HK-2 (cell line): Measurements from ENCODE around the gene LHX2.

ENCODE experiments used
- DNase-seq: peaks from one replicate; pipeline ENCODE4 v3.0.0-alpha.2; 2018; ENCODE audit not compliant: unreplicated experiment

The LHX2 gene

DNA sequence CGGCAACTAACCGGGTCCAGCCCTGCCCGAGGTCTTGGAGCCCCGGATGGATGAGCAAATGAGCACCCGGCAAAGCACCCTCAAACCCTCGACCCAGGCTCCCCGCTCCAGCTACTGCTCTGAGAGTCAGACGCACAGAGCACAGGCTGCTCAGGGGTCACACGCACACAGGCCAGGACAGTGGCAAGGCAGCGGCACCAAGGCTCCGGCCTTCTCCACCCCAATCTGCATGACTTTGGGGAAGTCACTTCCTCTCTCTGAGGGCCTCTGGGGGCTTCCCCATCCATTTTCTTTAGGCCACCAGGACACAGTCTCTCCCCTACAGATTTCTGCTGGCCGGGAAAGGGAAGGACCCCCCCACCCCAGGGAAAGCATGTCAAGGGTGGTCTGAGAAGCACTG is 18.0 kb downstream of the LHX2 start:
- no peak for DNase-seq

DNA sequence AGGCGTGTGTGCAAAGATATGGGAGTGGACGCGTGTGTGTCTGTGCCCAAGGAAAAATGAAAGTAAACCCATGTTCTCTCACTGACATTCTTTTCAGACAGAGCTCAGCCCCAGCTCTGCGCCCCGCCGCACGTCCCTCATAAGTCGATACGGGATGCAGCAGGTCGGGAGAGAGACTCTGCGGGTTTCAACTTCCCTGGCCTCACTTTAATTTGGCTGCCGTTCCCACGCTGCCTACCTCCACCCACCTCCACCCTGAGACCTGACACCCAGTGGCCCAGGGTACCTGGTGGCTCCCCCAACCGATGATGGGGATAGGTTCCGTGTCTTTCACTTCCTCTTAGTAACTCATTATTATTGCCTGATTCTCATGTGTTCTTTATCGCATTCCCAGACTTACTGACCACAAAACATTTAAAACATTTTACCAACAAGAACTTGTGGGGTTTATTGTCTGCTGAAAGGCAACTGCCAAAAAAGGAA is 19.4 kb downstream of the LHX2 start:
- no peak for DNase-seq

DNA sequence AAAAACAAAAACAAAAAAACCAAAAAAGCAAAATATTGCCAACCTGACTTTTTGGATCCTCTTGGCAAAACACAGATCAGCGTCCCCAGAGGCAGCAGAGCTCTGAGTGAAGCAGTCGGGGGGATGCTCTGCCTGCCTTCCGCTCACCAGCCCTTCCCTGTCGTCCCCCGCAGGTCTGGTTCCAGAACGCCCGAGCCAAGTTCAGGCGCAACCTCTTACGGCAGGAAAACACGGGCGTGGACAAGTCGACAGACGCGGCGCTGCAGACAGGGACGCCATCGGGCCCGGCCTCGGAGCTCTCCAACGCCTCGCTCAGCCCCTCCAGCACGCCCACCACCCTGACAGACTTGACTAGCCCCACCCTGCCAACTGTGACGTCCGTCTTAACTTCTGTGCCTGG is 20.7 kb downstream of the LHX2 start:
- DNase-seq = no peak

DNA sequence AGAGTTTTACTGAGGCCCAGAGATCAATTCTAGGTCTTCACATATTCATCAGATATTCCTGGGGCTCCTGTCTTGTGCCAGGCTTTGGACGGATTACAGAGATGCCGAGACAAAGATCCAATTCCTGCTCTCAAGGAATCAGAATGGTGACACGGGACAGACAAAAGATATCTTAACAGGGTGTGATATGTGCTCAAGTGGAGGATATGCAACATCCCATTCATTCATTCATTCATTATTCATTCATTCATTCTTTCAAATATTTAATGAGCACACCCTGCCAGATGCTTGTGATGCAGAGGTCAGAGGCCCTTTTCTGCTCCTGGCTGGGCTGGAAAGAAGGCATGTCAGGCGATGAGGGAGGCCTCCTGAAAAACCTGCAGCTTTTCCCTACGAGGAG is 21.8 kb downstream of the LHX2 start:
- DNase-seq = no peak

DNA sequence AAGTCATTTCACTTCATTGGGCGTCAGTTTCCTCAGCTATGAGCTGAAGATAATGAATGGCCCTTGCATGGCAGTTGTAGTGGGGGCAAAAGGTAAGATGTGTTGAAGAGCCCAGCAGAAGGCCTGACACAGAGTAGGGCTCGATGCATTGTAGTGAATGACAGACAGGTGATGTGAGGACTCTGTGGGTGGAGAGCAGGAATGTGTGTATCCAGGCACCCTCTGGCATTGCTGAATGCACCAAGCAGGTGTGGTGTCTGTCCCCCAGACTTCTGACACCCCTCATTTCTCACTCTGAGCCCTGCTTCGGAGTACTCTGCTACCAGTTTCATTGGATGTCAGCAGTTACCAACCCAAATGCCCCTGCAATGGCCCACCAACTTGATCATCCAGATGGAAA is 22.4 kb downstream of the LHX2 start:
- DNase-seq = no peak

DNA sequence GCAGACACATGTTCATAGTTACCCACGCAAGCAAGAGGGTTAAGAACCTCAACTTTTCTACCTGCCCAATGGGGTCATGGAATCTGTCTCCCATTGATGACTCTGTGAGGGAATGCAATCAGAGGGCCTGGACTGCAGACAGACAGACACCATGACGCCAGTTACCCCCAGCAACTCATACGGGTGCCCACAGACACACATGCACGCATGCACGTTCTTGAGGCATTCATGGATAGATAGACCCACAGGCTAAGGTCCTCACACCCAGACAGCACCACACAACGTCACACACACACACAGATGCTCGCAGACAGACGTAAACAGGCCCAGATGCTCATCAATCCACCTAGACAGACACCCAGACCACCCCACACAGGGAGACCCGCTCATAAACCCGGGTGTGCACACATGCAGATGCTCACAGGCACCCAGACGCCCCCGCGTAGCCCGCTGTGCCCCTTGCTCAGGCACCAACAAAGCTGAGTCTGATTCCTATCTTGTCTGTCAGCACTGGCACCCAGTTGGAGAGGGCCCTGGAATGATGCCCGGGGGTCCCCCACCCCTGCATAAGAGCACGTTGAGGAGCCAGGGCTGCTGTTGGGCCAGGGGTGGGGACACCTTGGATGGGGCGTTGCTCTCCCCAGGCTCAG is 23.6 kb downstream of the LHX2 start:
- no peak for DNase-seq

DNA sequence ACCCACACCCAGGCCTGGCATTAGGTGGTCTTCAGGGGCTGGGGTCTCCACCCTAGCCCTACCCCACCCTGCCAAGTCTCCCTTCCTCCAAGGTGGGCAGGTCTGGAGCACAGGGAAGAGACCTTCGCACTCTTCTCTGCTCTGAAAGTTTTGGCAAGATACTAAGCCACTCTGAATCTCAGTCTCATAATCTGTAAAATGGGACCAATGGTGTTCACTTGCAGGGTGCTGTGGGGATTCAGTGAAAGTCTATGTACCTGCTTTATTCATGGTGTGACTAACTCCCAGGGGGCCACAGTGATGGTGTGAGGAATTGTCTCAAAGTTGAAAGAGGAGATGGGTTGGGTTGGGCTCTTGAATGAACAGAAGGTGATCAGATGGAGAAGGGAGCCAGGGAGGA is 25.0 kb downstream of the LHX2 start:
- no peak for DNase-seq

DNA sequence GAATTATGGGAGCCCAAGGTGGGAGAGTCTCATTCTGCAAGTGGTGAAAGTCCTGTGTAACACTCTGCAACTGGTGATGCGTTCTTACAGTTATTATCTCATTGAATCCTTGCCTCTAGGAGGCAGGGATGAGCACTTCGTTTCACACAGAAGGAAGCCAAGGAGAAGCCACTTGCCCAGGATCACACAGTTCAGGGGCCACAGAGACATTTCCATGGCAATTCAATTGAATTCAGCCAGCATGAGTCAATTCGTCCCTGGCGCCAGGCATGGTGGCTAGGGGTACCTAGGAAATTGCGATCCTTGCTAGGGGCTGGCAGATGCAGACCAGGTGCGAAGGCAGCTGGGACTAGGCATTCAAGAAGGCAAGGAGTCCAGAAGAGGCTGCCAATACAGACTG is 26.2 kb downstream of the LHX2 start:
- DNase-seq = no peak

DNA sequence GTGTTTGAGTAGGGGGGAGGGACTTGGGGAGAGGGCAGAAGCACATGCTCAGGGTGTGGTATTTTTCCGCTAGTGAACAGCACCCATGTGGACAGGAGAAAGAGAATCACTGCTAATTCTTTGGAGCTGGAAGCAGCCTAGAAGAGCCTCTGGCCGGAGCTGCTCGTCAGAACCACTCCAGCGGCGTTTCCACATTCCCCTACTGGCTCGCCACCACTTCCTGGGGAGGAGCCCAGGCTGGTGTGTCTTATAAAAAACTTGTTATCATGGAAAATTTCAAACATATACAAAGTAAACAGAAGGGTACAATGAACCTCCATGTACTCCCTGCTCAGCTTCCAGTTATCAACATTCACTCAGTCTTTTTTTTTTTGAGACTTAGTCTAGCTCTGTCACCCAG is 26.7 kb downstream of the LHX2 start:
- no peak for DNase-seq

DNA sequence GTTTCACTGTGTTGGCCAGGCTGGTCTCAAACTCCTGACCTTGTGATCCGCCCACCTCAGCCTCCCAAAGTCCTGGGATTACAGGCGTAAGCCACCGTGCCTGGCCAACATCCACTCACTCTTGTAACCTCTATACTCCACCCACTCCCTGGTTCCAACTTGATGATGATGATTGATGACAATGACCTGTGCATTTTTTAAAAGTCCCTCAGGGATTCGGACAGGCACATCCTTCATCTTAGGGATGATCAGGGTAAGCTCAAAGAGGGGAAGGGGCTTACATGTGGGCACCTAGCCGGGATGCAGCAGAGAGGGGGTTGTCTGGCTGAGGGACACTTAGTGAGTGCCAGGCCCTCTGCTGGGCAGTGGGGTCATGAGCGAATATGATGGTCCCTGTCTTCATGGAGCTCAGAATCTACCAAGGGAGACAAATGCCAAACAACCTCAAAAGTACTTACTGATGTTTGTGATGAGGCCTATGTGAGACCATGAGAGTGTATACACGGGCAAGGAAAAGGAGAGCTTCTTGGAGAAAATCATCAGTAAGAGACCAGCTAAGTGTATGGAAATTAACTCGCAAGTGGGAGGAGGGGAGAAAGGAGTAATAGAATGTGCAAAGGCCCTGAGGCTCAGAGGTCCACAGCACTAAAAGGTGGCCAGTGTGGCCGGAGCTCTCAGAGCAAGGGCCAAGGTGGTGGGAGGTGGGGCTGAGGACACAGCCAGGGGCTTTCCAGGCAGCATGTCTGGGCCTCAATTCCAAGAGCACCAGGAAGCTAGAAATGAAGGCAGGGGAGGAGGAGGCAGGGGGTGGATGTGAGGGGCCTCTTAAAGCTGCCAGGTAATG is 27.4 kb downstream of the LHX2 start:
- DNase-seq = no peak

DNA sequence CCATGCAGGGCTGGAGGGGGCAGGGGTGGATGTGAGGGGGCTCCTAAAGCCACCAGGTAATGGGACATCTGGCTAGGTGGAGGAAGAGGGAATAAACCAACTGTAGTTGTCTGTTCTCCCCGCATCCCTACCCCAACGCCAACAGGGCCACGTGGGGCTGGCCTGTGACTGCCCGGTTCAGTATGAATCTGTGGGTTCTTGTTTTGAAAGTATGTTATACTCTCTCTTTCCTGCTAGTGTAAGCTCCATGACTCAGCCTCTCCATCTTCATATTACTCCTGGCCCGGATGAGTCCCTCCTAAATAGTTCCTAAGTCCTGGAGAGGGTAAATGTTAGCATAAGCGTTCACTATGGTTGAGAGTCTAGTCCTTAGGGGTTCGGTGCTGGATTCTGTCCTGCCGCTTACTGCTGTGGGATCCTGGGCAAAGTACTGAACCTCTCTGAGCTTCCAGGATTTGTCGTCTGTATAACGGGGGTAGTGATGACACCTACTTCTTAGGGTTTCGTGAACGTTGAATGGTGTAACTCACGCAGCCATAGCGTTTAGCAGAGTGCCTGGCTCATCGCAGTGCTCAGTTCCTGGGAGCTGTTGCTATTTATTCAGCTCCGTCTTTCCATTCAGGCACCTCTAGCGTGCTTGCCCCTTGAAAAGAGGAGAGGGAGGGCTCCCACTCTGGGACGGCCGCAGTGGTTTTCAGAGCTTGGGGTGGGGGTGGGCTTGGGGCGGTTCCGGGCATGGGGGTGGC is 28.8 kb downstream of the LHX2 start:
- DNase-seq = no peak

DNA sequence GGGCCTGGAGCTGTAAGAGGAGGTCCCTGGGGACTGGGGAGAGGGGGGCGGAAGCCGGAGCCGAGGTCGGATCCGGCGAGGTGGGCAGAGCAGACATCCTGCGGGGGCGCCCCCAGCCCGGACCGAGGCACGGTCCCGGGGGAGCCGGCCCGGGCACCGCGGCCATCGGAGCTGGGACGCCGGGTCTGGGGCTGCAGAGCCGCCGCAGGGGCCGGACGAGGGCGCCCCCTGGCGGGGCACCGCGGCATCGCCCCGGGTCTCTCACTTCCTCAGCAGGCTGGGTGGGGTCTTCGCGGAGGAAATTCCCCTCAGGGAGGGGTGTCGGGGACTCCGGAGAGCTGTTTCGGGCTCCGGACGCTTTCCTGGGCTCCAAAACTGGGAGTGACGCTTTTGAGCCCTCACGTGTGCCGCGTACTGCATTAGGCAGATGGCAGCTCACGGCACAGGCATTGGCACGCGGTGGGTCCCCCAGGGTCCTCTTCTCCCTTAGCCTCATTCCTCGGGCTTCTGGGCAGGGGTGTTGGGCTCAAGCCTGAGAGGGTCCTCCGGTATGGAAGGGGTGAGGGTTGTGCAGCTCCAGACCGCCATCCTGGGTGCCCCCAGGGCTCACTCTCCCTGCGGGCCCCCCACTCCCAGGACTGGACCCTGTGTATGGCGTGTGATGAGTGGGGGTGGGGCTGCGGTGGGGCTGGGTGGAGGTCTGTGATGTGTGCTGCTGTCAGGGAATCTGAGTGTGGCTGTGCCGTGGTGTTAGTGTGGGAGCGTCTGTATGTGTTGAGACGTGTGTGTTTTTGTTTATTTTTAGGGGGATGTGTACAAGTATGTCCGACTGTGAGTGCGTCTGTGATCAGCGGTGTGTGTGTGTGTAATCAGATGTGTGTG is 29.6 kb downstream of the LHX2 start:
- DNase-seq = peak; percentile 41

DNA sequence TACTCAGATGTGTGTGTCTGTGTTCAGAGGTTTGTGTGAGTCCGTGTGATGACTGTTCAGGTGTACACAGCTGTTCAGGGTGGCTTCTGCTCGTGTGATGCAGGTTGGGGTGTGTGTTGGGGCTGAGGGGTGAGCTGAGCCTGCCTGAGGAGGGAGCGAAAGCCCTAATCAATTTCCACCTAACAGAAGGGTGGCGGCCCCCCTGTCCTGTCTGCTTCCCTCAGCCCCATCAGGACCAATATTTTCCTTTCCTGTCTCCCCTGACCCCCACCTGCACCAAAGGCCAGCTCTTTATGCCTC is 30.2 kb downstream of the LHX2 start:
- DNase-seq = no peak

DNA sequence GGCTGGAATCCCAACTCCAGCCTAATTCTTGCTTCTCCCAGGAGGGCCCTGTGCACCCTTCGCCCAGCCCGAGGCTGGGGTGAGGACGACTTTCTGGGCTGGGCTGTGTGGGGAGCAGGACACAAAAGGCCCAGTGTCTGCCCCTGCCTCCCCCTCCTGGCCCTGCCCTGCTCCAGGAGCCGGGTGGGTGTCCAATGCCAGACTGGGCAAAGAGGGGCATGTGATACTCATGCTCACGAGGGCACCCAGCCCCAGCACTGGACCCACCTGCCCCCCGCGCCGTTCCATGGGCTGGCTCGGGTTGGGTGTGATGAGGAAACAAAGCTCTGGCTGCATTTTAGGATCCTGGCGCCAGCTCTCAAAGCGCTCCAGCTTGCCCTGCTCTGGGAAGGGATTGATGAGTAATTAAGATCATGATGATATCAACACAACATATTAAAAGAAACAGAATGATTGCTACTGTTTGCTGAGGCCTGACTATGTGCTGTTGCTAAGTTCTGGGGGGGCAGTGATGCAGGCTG is 30.7 kb downstream of the LHX2 start:
- no peak for DNase-seq

DNA sequence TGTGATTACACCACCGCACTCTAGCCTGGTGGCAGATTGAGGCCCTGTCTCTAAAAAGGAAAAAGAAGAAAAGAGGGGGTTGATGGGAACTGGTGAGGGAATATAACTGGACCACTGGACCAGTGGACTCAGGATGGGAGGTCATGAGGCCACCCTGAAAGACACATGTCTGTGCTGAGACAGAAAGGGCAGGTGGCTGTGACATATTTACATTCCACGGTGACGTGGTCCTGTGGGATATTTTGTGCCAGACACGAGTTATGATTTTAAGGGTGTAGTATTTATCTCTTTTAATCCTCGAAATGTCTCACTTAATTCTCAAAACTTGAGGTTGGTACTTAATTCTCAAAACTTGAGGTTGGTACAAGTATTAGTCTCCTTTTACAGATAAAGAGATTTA is 32.9 kb downstream of the LHX2 start:
- no peak for DNase-seq

DNA sequence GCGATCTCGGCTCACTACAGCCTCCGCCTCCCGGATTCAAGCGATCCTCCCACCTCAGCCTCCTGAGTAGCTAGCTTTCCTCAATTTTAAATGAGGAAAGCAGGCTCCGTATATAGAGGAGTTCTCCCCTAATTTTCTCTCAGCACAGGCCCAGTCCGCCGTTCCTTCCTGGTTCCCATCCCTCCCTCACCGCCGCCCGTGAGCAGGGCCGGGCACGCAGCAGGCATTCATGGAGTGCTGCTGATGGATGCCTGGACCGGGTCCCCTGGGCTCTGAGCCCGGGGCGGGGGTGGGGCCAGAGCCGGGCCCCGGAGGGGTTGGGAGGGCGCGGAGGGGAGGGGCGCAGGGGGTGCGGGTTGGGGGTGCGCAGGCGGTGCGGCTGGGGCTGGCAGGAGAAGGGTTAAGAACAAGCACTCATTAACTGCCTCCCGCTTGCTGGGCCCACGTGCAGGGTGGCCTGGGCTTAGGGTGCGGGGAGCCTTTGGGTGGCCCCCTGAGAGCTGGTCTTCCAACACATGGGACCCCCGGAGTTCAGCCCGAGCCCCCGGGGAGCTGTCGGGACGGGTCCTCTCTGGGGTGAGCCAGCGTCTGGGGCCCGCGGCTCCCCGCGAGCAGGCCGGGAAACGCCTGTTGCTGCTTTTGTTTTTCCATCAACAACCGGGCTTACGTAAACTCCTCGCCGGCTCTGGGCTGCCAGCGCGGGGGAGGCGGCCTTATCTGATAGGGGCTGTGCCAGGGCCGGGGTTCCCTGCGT is 33.7 kb downstream of the LHX2 start:
- no peak for DNase-seq

DNA sequence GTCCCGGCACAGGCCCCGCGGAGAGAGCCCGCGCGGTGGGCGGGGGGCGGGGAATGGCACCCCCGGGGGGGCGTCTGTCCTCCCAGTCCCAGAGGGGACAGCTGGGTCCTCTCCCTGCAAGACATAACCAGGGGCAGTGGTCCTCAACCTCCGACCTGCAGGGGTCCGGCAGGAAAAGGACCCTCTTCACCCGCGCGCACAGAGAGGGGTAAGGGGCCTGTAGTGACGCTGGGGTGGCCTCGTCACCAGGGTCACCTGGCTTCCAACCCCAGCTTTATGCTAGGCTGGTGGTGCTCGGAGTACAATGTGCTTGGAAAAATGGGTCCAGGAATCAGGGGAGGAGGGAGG is 34.2 kb downstream of the LHX2 start:
- DNase-seq = no peak

DNA sequence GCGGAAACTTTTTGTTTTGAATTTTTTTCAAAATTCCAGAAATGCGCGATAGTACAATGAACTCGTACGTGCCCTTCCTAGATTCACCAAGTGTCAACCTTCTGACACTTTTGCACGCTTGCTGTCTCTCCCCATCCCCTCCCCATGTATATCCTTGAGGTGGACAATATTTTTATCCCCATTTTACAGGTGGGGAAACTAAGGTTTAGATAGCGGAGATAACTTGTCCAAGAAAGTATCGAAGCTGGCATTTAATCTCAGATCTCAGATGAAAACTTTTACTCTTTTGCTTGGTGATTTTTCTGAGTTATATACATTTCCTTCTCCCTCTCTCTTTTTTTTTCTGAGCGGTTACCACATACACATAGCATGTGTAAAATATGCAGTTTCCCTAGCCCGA is 34.6 kb downstream of the LHX2 start:
- no peak for DNase-seq

DNA sequence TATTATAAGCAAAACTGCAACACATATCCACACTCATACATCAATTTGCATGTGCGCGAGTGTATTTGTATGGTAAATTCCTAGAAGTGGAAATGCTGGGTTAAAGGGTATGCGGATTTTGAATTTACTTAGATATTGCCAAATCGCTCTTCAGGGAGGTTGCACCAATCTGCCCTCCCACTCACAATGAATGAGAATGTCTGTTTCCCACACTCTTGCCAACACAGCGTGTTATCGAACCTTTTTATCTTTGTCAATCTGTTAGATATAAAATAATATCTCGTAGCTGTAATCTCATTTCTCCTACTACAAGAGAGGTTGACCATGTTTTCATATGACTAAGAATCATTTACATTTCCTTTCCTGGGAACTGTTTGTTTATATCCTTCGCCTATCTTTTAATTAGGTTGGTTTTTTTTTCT is 35.7 kb downstream of the LHX2 start:
- DNase-seq = no peak

DNA sequence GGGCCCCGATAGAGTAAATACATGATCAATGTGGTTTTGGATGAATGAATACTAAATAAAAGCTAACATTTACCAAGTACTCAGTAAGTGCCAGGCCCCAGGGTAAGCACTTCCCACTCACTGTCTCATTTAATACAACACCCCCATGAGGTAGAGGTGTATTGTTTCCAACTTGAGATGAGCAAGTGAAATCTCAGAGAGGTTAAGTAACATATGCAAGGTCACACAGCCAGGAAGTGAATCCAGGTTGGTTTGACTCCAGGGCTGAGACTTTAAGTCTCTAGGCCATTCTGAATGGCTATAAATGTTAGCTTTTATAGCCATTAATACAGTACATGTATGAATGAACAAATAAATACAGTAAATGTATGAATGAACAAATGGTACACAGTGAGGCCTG is 39.4 kb downstream of the LHX2 start:
- no peak for DNase-seq

DNA sequence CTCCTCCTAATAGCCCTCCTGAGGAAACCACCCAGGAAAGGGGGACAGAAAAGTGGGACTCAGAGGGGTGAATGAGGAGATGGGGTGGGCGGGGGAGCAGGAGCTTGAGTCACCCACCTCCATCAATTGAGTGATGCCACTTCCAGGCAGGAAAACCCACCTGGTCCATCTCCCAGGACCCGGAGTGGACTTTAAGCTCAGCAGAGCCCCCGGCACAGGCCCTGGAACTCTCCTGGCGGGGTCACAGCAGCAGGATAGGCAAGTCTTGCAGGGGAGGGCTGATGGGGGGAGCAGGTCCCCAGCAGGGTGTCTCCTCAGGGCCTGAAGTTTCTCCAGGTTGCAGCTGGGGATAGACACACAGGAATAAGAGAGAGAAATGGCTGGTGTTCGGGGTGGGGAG is 40.8 kb downstream of the LHX2 start:
- no peak for DNase-seq
